BE2C (cell line): Measurements from ENCODE around the gene PACRG.

Experiments used
- DNase-seq: peaks from one replicate; pipeline ENCODE4 v3.0.0-alpha.2; 2020
- H3K27me3 ChIP-seq: fragments of 250-450 bp; sonication (Bioruptor Pico); 2 replicates; pipeline ENCODE4 v1.5.1; 2020; ENCODE audit warnings: mild to moderate bottlenecking
- H3K36me3 ChIP-seq: fragments of 250-450 bp; sonication (Bioruptor Pico); 2 replicates; pipeline ENCODE4 v1.5.1; 2020; ENCODE audit warnings: mild to moderate bottlenecking
- H3K4me1 ChIP-seq: fragments of 250-450 bp; sonication (Bioruptor Pico); 2 replicates; pipeline ENCODE4 v1.5.1; 2020
- H3K4me3 ChIP-seq: 2 replicates; pipeline ENCODE4 v1.5.1; 2011; ENCODE audit warnings: low read depth, low read length
- H3K9me3 ChIP-seq: fragments of 250-450 bp; sonication (Bioruptor Pico); 2 replicates; pipeline ENCODE4 v1.5.1; 2020
- CTCF ChIP-seq: IDR thresholded peaks from 2 replicates; pipeline ENCODE4 v1.5.1; 2012; ENCODE audit warnings: mild to moderate bottlenecking, low read depth, low read length

The PACRG gene

GRCh38 chr6:162862462-162862861 lies 134.7 kb downstream of the PACRG start:
- no peak for DNase-seq
- no peak for TF ChIP-seq CTCF
- Histone ChIP-seq H3K36me3 (no peaks in the 10 kb centered on the region), H3K27me3 (no peaks in the 10 kb centered on the region), H3K4me1 (peaks cover under 1% of the 10 kb centered on the region), H3K4me3 (no peak overlapping the region), H3K9me3 (no peaks in the 10 kb centered on the region)

- Histone ChIP-seq H3K27me3 (no peaks in the 10 kb centered on the region), H3K4me1 (no peaks in the 10 kb centered on the region), H3K9me3 (no peaks in the 10 kb centered on the region), H3K36me3 (no peaks in the 10 kb centered on the region), H3K4me3 (no peak overlapping the region)
- DNase-seq = no peak
- TF ChIP-seq CTCF = no peak
Measured at GRCh38 chr6:162862941-162863340, 135.2 kb downstream of the PACRG start.

- no peak for DNase-seq
- H3K9me3 ChIP-seq = no peaks in the 10 kb centered on the region
- no peak for TF ChIP-seq CTCF
- no peak overlapping the region for H3K4me3 ChIP-seq
- H3K4me1 ChIP-seq = no peaks in the 10 kb centered on the region
- H3K36me3 ChIP-seq = no peaks in the 10 kb centered on the region
- H3K27me3 ChIP-seq = no peaks in the 10 kb centered on the region
Measured at GRCh38 chr6:162863821-162864220, 136.0 kb downstream of the PACRG start.

GRCh38 chr6:162864911-162865310 lies 137.1 kb downstream of the PACRG start:
- Histone ChIP-seq H3K27me3 (no peaks in the 10 kb centered on the region), H3K36me3 (no peaks in the 10 kb centered on the region), H3K4me3 (no peak overlapping the region), H3K4me1 (no peaks in the 10 kb centered on the region), H3K9me3 (no peaks in the 10 kb centered on the region)
- no peak for DNase-seq
- no peak for TF ChIP-seq CTCF

- Histone ChIP-seq H3K4me3 (no peak overlapping the region), H3K36me3 (no peaks in the 10 kb centered on the region)
- no peak for DNase-seq
Measured at GRCh38 chr6:162866656-162867055, 138.9 kb downstream of the PACRG start.

GRCh38 chr6:162868397-162868796 lies 140.6 kb downstream of the PACRG start:
- Histone ChIP-seq H3K9me3 (no peaks in the 10 kb centered on the region; the same call in 1 of the 2 replicates), H3K4me3 (no peak overlapping the region), H3K27me3 (no peaks in the 10 kb centered on the region), H3K4me1 (peaks cover 1% of the 10 kb centered on the region; the same call in 1 of the 2 replicates), H3K36me3 (no peaks in the 10 kb centered on the region)
- TF ChIP-seq CTCF = no peak
- DNase-seq = no peak

More at GRCh38 chr6:162866656-162867055, 138.9 kb downstream of the PACRG start:
- TF ChIP-seq CTCF = no peak
- Histone ChIP-seq H3K27me3 (no peaks in the 10 kb centered on the region), H3K4me1 (no peaks in the 10 kb centered on the region), H3K9me3 (no peaks in the 10 kb centered on the region; the same call in 1 of the 2 replicates)
